GM19397 (cell line): Measurements from ENCODE around the gene STXBP1.
"Not testable (repeated sequence)": the region's sequence is repeated elsewhere in the genome, so short reads cannot be mapped to it uniquely, and the experiment has no call there.

ENCODE experiments used
- ATAC-seq: cut with Tn5 transposase; IDR thresholded peaks from one replicate; pipeline ENCODE4 v1.9.1; 2021; ENCODE audit warnings: mild to moderate bottlenecking, moderate library complexity; ENCODE audit not compliant: unreplicated experiment

Gene STXBP1

DNA sequence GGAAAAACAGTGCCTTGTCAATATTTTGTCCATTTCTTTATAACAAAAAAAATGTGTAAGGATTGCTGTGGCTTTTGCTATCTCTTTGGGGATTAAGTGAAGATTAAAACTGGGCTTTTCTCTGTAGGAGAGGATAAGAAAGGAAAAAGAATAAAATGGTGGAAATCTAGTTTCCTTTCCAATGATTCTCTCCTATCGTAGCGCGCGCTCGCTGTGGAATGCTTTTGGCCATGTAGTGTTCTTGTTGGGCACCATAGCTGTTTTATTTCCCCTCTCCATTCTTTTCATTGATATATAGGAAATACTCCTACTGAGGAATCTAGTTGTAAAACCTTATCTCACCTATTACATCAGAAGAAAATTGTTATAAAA is 1.5 kb downstream of the STXBP1 start:
- ATAC-seq: no peak

DNA sequence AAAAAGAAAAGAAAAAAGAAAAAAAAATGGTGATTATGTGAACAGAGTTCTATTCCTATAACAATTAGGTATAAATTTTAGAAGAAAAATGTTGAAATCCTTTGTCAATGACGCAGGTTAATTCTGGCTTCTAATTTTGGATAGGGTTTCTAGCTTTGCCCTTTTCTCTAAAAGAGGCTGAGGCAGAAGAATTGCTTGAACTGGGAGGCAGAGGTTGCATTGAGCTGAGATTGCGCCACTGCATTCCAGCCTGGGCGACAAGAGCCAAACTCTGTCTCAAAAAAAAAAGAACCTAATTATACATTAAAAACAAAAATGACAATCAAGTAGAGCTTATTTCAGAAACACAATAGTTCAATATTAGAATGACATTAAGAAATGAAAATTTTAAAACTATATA is 2.9 kb downstream of the STXBP1 start:
- ATAC-seq: no peak

DNA sequence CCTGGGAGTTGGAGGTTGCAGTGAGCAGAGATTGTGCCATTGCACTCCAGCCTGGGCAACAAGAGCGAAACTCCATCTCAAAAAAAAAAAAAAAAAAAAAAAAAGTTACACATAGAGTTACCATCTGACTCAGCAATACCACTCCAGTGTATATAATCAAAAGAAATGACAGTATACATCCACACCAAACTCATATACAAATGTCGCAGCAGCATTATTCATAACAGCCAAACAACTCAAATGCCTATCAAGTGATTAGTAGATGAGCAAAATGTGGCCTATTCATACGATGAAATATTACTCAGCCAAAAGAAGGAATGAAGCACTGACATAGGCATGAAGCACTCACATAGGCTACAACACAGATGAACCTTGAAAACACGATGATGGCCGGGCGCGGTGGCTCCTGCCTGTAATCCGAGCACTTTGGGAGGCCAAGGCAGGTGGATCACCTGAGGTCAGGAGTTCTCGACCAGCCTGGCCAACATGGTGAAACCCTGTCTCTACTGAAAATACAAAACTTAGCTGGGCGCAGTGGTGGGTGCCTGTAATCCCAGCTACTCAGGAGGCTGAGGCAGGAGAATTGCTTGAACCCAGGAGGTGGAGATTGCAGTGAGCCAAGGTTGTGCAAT is 9.4 kb downstream of the STXBP1 start:
- not testable (repeated sequence) for ATAC-seq

DNA sequence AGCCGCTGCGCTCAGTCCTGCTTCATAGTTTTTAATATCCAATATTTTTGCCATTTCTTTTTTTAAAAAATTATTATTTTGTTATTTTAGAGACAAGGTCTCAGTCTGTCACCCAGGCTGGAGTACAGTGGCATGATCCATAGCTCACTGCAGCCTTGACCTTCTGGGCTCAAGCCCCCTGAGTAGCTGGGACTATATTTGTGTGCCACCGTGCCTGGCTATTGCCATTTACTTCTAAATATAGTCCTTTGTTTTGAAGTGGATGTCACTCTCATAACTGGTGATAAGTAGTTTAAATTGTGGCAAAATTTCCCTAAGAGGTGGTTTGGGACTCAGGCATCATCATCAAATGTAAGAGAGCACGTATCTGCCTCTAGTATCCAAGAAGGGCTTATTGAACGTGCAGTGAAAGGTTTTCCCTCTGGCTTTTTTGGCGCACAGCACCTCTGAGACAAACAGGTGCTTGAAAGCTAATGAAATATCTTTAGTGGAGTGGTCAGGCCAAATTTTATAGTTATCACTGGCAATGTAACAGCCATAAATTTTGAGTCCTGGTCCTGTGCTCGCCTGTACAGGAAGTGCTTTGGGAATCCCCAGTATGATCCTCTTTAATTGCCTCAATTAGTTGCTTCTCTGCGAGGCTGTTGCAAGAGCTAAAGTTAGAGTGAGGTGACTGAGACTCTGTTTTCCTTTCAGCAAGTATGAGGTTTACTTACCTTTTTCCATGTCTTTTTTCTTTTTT is 14.8 kb downstream of the STXBP1 start:
- ATAC-seq: no peak

DNA sequence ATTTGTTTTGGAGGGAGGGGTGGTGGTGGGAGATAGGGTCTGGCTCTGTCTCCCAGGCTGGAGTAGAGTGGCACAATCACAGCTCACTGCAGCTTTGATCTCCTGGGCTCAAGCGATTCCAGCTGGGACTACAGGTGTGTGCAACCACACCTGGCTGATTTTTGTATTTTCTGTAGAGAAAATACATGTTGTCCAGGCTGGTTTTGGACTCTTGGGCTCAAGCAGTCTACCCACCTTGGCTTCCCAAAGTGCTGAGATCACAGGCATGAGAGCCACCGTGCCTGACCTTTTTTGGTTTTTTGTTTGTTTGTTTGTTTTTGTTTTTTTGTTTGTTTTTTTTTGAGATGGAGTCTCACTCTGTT is 15.4 kb downstream of the STXBP1 start:
- no peak for ATAC-seq

DNA sequence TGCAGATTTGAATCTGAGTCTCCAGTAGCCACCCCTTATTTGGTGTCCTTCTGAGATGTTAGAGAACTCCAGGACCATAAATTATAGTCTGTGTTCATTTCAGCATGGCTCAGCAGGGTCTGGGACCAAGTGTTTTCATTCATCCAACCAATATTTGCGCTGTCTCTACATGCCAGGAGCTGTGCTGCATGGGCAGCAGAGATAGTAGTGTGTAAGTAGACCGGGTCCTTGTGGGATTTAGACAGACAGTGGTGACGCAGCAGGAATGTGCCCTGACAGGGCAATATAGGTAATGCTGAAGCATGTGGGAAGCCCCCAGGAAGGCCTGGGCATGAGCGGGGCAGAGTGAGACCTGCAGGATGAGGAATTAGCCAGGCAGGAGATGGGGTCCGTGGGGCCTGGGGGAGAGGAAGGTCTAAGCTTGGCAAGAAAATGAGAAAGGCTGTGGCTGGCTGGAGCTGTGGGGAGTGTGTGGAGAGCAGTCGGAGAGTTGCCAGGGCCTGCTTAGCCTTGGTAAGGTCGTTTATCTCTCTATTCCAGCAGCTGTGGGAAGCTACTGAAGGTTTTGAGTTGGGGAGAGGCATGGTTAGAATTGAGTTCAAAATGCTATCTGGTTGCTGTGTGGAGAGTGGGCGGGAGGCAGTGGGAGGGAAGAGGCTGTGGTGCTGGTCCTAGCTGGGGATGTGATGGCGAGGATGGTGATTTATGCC is 16.8 kb downstream of the STXBP1 start:
- ATAC-seq: no peak

DNA sequence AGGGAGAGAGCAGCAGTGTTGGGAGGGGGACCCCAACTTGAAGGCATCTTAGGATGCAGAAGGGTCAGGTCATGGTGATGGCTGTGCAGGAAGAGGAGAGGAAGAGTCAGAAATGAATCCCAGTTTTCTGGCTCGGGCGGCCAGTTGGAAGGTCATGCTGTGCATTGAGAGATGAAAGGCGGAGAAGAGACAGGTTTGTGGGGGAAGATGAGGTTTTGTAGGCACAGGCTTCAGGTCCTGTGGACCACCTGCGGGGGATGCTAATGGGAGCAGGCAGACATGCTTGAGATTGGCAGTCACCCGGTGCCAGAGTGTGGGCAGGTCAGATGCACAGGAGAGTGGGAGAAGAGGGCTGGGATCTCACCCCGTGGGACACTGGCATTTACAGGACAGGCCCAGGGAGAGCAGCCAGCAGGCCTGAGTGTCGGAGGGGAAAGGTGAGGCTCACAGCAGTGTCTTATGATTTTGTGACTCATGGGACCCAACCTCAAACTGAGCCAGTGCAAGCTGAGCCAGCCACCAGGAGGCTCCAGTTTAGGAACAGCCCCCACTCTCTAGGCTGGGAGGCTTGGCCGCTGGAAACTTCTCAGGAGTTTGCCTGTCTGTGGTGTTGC is 17.5 kb downstream of the STXBP1 start:
- no peak for ATAC-seq

DNA sequence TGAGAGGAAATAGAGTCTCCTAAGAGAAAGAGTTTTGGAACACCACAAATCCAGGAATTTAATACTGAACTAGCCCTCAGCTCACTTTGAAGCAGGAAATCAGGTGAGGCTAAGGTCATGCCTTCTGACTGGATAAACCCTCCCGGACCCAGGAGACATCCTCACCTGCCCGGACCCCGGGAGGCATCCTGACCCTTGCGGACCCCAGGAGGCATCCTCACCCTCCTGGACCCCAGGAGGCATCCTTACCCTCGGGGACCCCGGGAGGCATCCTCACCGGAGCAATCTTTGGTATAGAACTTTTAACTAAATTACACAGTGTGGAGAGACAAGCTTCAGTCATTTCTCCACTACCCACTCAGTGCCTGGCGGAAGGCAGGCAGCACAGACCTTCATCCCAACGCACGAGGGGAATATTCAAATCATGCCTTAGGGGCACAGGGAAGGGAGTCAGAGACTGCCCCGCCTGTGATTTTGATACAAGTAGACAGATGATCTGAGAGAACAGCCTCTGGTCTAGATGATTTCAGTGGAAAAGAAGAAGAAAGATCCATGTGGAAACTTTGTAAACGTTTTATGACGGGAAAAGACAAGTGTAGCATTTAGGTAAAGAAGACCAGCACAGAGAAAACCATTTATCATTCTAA is 21.3 kb downstream of the STXBP1 start:
- ATAC-seq: no peak

DNA sequence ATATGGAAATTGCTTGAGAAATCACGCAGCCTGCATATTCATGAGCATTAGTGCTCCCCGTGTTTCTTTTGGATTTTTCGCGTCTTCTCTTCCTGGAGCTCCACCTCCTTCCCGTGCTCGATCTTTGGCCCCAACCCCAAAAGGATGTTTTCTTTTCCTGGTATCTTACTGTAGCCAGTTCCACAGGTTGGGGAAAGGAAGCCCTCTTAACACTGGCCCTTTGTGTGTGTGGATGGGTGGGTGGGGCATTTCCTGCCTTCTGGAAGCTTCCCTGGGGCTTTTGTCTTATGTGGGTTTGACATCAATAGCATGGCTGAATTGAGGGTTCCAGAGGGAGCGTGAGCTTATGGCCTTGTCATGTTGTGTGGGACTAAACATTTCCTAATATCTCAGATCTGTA is 21.9 kb downstream of the STXBP1 start:
- ATAC-seq: no peak

DNA sequence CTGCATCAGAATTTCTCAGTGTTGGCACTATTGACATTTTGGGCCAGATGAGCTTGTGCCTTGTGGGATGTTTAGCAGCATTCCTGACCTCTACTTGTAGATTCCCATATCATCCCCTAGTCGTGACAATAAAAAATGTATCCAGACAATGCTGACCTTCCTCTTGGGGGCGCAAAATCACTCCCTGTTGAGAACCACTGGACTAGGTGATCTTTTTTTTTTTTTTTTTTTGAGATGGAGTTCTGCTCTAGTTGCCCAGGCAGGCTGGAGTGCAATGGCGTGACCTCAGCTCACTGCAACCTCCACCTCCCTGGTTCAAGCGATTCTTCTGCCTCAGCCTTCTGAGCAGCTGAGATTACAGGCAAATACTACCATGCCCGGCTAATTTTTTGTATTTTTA is 22.6 kb downstream of the STXBP1 start:
- no peak for ATAC-seq

DNA sequence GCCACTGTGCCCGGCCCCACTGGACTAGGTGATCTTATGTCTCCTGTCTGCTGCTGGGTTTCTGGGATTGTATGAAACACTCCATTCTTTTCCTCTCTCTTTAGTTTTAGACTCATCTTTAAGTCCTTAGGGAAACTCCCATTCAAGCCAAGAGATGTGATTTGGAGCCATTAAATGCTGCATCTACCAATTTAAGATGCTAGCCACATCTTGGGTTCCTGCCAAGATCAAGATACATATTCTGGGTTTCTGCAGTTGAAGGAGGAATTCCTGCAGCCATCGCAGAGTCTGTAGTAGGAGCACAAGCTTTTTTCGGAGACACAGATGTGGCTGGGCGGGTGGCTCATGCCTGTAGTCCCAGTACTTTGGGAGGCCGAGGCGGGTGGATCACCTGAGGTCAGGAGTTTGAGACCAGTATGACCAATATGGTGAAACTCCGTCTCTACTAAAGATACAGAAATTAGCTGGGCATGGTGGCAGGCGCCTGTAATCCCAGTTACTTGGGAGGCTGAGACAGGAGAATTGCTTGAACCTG is 23.2 kb downstream of the STXBP1 start:
- no peak for ATAC-seq

DNA sequence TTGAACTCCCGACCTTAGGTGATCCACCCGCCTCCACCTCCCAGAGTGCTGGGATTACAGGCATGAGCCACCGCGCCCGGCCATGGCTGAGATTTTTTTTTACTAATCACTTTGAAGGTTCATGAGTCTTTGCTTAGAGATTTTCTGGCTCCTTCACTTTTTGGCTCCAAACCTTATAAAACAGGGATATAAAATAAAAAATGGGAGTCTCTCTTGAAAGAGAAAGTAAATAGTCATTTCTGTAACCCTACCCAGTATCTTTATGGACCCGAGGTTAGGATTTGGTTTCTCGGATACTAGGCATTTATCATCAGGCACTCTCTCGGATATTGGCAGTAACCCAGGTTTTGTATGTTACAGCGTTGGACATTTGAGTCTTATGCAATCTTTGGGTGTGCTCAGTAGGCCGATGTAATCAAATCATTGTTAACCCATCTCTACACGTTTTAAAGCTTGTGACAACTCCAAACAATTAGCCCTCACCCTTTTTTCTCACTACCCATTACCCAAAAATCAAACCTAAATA is 25.3 kb downstream of the STXBP1 start:
- ATAC-seq: no peak

DNA sequence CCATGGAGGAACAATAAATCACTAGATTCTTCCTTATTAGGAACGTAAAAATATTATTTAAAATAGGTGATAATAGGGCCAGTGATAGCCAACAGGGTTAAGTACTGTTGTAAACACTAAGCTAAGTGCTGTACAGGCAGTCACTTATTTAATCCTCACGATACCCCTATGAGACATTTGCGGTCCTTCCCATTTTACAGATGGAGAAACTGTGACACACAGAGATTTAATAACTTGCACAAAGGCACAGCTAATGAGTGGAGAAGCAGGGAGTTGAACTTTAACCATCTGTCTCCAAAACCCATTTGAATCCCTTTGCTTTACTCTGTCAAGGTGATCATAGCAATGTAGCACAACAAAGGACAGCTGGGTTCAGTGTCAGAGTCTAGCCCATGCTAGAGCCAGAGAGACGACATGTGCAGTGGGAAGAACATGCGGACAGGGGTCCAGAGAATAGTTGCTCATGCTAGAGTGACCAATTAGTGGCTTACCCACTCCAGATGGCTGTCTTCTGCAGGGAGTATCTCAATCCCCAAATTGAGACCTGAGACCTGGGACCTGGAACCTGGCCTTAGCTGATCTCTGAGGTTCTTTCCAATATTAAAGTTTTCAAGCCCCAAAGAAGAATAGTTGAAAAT is 28.9 kb downstream of the STXBP1 start:
- no peak for ATAC-seq

DNA sequence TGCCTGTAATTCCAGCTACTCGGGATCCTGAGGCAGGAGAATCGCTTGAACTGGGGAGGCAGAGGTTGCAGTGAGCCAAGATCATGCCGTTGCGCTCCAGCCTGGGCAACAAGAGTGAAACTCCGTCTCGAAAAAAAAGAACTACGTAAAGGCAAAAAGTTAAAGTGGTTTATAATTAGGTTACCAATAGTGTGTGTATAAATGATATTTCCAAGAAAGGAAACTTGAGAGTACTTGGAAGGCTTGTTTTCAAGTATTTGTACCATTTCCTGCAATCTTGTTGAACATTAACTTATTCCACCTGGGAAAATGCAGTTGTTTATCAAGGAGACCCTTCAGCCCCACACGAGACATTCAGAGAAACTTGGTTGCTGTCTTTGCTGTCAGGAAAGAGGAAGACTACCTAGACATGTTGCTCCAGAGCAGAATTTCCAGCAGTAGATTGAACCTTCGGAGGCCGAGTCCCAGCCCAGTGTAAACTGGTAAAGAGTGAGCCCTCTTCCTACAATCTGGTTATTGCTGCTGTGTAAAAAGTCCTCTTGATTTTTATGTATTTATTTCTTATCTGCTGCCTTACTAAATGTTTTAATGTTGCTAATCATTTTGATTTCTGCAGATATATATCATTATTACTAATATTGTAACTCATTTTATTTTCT is 30.1 kb downstream of the STXBP1 start:
- no peak for ATAC-seq

DNA sequence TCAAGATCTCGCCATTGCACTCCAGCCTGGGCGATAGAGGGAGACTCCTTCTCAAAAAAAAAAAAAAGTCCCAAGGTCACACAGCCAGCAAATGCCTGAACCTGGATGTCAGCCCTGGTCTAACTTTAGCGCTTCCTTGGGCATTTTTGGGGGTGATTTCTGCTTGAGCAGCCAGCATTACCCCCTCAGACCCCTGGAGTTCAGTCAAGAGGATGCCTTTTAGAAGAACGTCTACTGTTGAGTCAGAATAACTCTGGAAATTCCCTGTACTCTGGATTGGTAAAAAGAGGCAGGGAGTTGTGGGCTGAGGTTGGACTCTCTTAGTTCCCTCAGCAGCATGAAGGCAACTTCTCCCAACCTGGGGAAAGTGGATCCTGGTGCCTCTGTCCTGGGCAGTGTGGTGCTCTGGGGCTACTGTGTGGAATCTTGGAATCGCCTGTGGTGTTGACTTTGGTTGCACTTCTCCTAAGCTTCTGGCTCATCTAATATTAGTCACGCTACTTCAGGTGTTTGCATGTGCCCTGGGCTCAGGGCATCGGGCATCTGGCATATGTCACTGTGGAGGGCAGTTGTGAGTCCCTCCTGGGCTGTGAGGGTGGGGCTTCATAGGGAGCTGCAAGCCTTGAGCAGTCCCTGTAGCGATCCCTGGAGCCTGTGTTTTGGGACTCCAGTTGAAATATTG is 32.2 kb downstream of the STXBP1 start:
- no peak for ATAC-seq

DNA sequence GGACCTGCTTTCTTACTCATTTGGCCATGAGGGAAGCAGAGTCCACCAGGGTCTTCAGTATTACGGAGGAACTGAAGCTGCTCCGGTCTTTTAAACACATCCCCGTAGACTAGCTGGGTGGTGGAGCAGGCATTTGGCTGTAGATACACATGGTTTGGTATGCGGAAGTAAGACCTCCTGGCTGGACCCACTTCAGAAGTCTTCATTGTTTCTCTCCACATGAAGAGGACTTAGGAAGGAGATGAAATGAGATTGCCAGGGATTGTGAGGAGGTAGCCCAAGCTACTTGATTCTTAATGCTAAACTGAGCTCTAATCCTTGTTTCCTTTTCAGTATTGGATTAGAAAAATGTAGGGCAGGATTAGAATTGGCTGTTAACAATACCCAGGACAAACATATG is 32.9 kb downstream of the STXBP1 start:
- ATAC-seq: no peak

DNA sequence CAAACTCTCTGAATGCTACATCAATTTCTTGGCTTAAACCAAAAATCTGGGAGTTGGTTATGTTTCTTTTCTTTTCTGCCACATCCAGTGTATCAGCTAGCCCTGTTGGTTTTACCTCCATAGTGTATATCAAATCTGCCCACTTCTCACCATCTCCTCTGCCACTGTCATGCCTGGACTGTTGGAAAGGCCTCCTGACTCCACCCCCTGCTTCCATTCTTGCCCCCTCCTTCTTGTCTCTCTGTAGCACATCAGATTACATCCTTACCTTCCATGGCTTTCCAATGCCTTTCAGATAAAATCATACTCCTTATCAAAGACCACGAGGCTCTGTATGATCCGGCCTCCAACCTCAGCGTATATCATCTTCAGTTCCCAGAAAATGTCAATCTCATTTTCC is 35.4 kb downstream of the STXBP1 start:
- no peak for ATAC-seq

DNA sequence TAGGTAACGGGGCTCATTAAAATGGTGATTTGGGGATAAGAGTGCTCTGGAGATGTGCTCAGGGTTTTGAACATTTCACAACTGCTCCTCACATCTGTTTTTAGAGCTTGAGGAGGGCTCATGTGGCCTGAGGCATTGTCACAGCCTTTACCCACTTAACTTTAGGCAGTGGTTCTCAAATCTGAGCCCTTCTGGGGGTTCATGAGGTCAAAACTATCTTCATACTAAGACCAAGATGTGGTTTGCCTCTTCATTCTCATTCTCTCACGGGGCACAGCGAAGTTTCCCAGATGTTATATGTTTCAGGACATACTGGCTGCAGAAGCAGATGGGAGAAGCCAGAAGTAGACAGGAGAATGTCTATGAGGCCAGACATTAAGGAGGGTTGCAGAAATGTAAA is 38.4 kb downstream of the STXBP1 start:
- no peak for ATAC-seq
